Esophagus muscularis mucosa (tissue), 4 donors: ENCODE results near the gene SPATA6L. TPM values are rescaled to one million over a fixed set of nuclear protein-coding genes. Genes with fewer than 3 reads are reported as not detected.
A peak's percentile ranks its signal among the peaks of the same experiment; 100 is the strongest.

Experiments used
- DNase-seq: peaks from one replicate; pipeline ENCODE4 v3.0.0-alpha.2; 2017; ENCODE audit errors: extremely low spot score
- H3K27ac ChIP-seq, 4 donors: fragments of 200-600 bp; sonication (generic); replicated peaks in 1 of 4; 1 replicate in 3 of 4; 2 replicates in 1 of 4; pipeline ENCODE4 v1.5.1; 2016 to 2019; ENCODE audit warnings: mild to moderate bottlenecking in 1 of 4
- H3K27me3 ChIP-seq, 4 donors: fragments of 200-600 bp; sonication (generic); one replicate each; pipeline versions ENCODE4 v1.5.1 to v1.6.0; 2016 to 2019
- H3K36me3 ChIP-seq, 4 donors: fragments of 200-600 bp; sonication (generic); one replicate each; pipeline ENCODE4 v1.5.1; 2016 to 2019
- H3K4me1 ChIP-seq, 4 donors: fragments of 200-600 bp; sonication (generic); one replicate each; pipeline ENCODE4 v1.5.1; 2016 to 2019
- H3K4me3 ChIP-seq, 4 donors: fragments of 200-600 bp; sonication (generic); 1 replicate in 2 of 4; 2 replicates in 2 of 4; pipeline ENCODE4 v1.5.1; 2016 to 2019; ENCODE audit warnings: mild to moderate bottlenecking in 4 of 4, moderate library complexity in 1 of 4
- H3K9me3 ChIP-seq, 4 donors: fragments of 200-600 bp; sonication (generic); 1 replicate in 3 of 4; 2 replicates in 1 of 4; pipeline ENCODE4 v1.5.1; 2016 to 2019
- CTCF ChIP-seq, 3 experiments: fragments of 200-600 bp in 2 of 3; fragments of 450-650 bp in 1 of 3; sonication (generic) in 2 of 3; IDR thresholded peaks; one replicate each; pipeline ENCODE4 v1.5.1; 2017 to 2019; ENCODE audit warnings: antibody characterized with exemption in 3 of 3, mild to moderate bottlenecking in 2 of 3, moderate library complexity in 1 of 3
- EP300 ChIP-seq: sonication (generic); formaldehyde crosslinking; IDR thresholded peaks from one replicate; pipeline ENCODE4 v1.6.1; 2017; ENCODE audit warnings: antibody characterized with exemption
- POLR2A ChIP-seq: fragments of 450-650 bp; IDR thresholded peaks from one replicate; pipeline ENCODE4 v1.6.1; 2017; ENCODE audit warnings: antibody characterized with exemption, moderate library complexity, mild to moderate bottlenecking, low read depth
- POLR2AphosphoS5 ChIP-seq, 2 donors: sonication (generic); formaldehyde crosslinking; IDR thresholded peaks; one replicate each; pipeline ENCODE4 v1.6.1; 2017; ENCODE audit warnings: antibody characterized with exemption in 2 of 2
- WGBS: methylation state at CpG from one replicate; pipeline ENCODE4 v1.1.5; 2018; 5-methylcytosine and 5-hydroxymethylcytosine counted together
- intact Hi-C: fragments of 100-400 bp; cut with DNase I; formaldehyde crosslinking; loops from one replicate; pipeline ENCODE4 v1.15.1; 2023
- total RNA-seq, 4 donors: library from RNA; depleted of rRNA; stranded (reverse); fragments of >200 nt; gene quantifications; one replicate each; pipeline versions ENCODE4 v1.1.0 to v1.2.1, GENCODE V29; 2016

Gene SPATA6L
- total RNA-seq, 4 donors from 2014 or later: 0.23 to 1.7 (median 1.1) TPM

GRCh38 chr9:4706971-4707622 lies 40.8 kb upstream of the SPATA6L start:
- TF ChIP-seq POLR2A: no peak
- TF ChIP-seq CTCF (IDR thresholded peaks at IDR 0.05): no peak
- TF ChIP-seq EP300: no peak
- TF ChIP-seq POLR2AphosphoS5 (IDR thresholded peaks at IDR 0.05): peak in 1 of 2 donors; percentile 16
- 64% methylated on average over 4 of the region's 4 CpGs for WGBS
- peaks cover 0 to 11% (median 7%) of the 10 kb centered on the region in 4 donors for H3K4me1 ChIP-seq
- peaks cover 12 to 82% (median 46%) of the 10 kb centered on the region in 4 donors for H3K36me3 ChIP-seq
- no peak overlapping the region for H3K27ac ChIP-seq
- DNase-seq: no peak
- no peak overlapping the region for H3K4me3 ChIP-seq
- no peaks in the 10 kb centered on the region for H3K9me3 ChIP-seq
- intact Hi-C loops: no loop called here
- H3K27me3 ChIP-seq: no peaks in the 10 kb centered on the region

GRCh38 chr9:4706021-4706420 lies 39.7 kb upstream of the SPATA6L start:
- Histone ChIP-seq H3K4me3 (no peak overlapping the region), H3K27ac (no peak overlapping the region), H3K27me3 (no peaks in the 10 kb centered on the region), H3K9me3 (no peaks in the 10 kb centered on the region), H3K4me1 (peaks cover 0 to 11% (median 7%) of the 10 kb centered on the region in 4 donors), H3K36me3 (peaks cover 15 to 78% (median 50%) of the 10 kb centered on the region in 4 donors)
- 63% methylated on average over 2 of the region's 2 CpGs for WGBS
- no peak for DNase-seq
- intact Hi-C loops: no loop called here
- TF ChIP-seq POLR2AphosphoS5 (IDR thresholded peaks at IDR 0.05) (no peak), POLR2A (no peak), CTCF (IDR thresholded peaks at IDR 0.05) (no peak), EP300 (no peak)

GRCh38 chr9:4704129-4704528 lies 37.8 kb upstream of the SPATA6L start:
- Histone ChIP-seq H3K9me3 (no peaks in the 10 kb centered on the region), H3K4me1 (peaks cover 0 to 3% (median 3%) of the 10 kb centered on the region in 4 donors), H3K4me3 (no peak overlapping the region), H3K36me3 (peaks cover 21 to 86% (median 53%) of the 10 kb centered on the region in 4 donors), H3K27me3 (no peaks in the 10 kb centered on the region), H3K27ac (no peak overlapping the region)
- TF ChIP-seq EP300 (no peak), CTCF (IDR thresholded peaks at IDR 0.05) (no peak), POLR2A (no peak), POLR2AphosphoS5 (IDR thresholded peaks at IDR 0.05) (no peak)
- 84% methylated on average over 2 of the region's 2 CpGs for WGBS
- no peak for DNase-seq
- intact Hi-C loops: no loop called here

- H3K27me3 ChIP-seq: no peaks in the 10 kb centered on the region
- no peaks in the 10 kb centered on the region for H3K9me3 ChIP-seq
- TF ChIP-seq POLR2A (no peak), POLR2AphosphoS5 (IDR thresholded peaks at IDR 0.05) (no peak), CTCF (IDR thresholded peaks at IDR 0.05) (no peak), EP300 (no peak)
- intact Hi-C loops: no loop called here
- H3K4me3 ChIP-seq: no peak overlapping the region
- no peak overlapping the region for H3K27ac ChIP-seq
- peaks cover 0 to 8% (median 2%) of the 10 kb centered on the region in 4 donors for H3K4me1 ChIP-seq
- WGBS: 45% methylated on average over 1 of the region's 1 CpG
- H3K36me3 ChIP-seq: peaks cover 35 to 95% (median 61%) of the 10 kb centered on the region in 4 donors
- DNase-seq: no peak
Observed at GRCh38 chr9:4701526-4701925, 35.2 kb upstream of the SPATA6L start.

- H3K27me3 ChIP-seq: no peaks in the 10 kb centered on the region
- intact Hi-C loops: no loop called here
- peaks cover 0 to 13% (median 5%) of the 10 kb centered on the region in 4 donors for H3K4me1 ChIP-seq
- no peak for DNase-seq
- no peak overlapping the region for H3K4me3 ChIP-seq
- H3K9me3 ChIP-seq: no peaks in the 10 kb centered on the region
- H3K27ac ChIP-seq: no peak overlapping the region
- TF ChIP-seq POLR2AphosphoS5 (IDR thresholded peaks at IDR 0.05): no peak
- TF ChIP-seq POLR2A: no peak
- no peak for TF ChIP-seq EP300
- no peak for TF ChIP-seq CTCF (IDR thresholded peaks at IDR 0.05)
- peaks cover 35 to 89% (median 58%) of the 10 kb centered on the region in 4 donors for H3K36me3 ChIP-seq
- 87% methylated on average over 2 of the region's 2 CpGs for WGBS
Observed at GRCh38 chr9:4700932-4701331, 34.7 kb upstream of the SPATA6L start.
